ENCODE data around the gene MRPS18A. TPM values are rescaled to one million over a fixed set of nuclear protein-coding genes. Genes with fewer than 3 reads are reported as not detected.

The MRPS18A gene
- total and polyA plus RNA-seq, 2 of the 13 experiments (the other 11 are each of a cell fraction or from before 2014, with no cell fraction given) = 87.8 to 89.1 TPM

DNA sequence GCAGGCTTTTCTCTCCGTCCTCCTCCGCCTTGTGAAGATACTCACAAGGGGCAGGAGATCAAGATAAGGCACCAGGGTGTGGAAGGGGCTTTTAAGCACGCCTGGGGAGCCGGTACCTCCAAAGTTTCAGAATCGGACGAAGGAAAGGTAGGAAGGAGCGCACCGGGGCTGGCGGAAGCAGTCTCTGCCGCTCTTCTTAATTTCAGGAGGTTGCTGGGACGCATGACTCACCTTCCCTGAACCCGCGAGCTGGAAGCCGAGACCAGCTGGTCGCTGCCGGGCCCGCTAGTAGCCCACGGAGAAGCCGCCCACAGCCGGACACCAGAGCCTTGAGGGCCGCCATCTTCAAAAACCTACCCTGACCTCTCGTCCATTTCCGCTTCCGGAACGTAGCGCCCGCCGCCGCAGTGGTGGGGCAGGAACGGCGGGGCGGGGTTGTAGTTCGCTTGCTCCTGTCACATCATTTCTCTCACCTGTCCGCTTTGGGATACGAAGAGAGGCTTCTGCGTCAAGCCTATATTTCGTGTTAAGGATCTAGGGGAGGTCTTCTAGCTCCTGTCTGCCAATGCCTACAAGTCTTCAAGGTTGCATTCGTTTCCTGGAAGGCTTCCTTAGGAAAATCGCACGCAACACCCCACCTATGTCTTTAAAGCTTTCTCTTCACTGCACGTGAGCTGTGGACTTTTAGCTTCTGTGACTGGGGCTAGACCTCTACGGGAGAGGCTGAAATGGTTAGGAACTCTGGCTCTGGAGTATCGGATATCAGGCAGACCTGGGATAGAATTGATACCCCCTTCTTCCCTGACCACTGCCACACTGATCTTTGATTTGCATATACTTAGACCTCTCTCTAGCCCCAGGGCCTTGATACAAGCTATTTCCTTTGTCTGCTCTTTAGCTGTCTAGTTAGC, at the start of gene MRPS18A (continued):
- TF ChIP-seq, protein P1, sequence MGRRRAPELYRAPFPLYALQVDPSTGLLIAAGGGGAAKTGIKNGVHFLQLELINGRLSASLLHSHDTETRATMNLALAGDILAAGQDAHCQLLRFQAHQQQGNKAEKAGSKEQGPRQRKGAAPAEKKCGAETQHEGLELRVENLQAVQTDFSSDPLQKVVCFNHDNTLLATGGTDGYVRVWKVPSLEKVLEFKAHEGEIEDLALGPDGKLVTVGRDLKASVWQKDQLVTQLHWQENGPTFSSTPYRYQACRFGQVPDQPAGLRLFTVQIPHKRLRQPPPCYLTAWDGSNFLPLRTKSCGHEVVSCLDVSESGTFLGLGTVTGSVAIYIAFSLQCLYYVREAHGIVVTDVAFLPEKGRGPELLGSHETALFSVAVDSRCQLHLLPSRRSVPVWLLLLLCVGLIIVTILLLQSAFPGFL (CRISPR knock-in tag; IDR thresholded peaks at IDR 0.05) = no peak
- no peak for TF ChIP-seq MYNN (CRISPR knock-in tag; IDR thresholded peaks at IDR 0.05; ENCODE audit: low read depth)
- no peak for TF ChIP-seq ZNF253 (CRISPR knock-in tag; IDR thresholded peaks at IDR 0.05; ENCODE audit: borderline replicate concordance)
- TF ChIP-seq SIN3B (IDR thresholded peaks at IDR 0.05; ENCODE audit: low read length) = peak; percentile 74; the same call in 1 of the 2 replicates
- TF ChIP-seq ZNF224 (CRISPR knock-in tag; IDR thresholded peaks at IDR 0.05) = no peak
- TF ChIP-seq ZNF850 (CRISPR knock-in tag; conservative IDR thresholded peaks at IDR 0.05) = no peak
- TF ChIP-seq SMC3 (IDR thresholded peaks at IDR 0.05; ENCODE audit: low read length) = no peak
- peak; percentile 26; the same call in 1 of the 2 replicates for TF ChIP-seq ZNF761 (CRISPR knock-in tag; conservative IDR thresholded peaks at IDR 0.05)
- 0 out of 2 replicates have a peak, but pooled peaks have one; percentile 33 for TF ChIP-seq SIX4 (CRISPR knock-in tag; IDR thresholded peaks at IDR 0.05)
- TF ChIP-seq AKAP8 (CRISPR knock-in tag; IDR thresholded peaks at IDR 0.05) = no peak
- peak; percentile 71; the same call in 1 of the 2 replicates for TF ChIP-seq ZNF383 (CRISPR knock-in tag; IDR thresholded peaks at IDR 0.05; ENCODE audit: borderline replicate concordance)
- no peak; the same call in 1 of the 2 replicates for TF ChIP-seq MEF2D (CRISPR knock-in tag; IDR thresholded peaks at IDR 0.05)
- TF ChIP-seq, protein P2, sequence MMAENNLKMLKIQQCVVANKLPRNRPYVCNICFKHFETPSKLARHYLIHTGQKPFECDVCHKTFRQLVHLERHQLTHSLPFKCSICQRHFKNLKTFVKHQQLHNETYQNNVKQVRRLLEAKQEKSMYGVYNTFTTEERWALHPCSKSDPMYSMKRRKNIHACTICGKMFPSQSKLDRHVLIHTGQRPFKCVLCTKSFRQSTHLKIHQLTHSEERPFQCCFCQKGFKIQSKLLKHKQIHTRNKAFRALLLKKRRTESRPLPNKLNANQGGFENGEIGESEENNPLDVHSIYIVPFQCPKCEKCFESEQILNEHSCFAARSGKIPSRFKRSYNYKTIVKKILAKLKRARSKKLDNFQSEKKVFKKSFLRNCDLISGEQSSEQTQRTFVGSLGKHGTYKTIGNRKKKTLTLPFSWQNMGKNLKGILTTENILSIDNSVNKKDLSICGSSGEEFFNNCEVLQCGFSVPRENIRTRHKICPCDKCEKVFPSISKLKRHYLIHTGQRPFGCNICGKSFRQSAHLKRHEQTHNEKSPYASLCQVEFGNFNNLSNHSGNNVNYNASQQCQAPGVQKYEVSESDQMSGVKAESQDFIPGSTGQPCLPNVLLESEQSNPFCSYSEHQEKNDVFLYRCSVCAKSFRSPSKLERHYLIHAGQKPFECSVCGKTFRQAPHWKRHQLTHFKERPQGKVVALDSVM (CRISPR knock-in tag; IDR thresholded peaks at IDR 0.05) = no peak
- no peak for TF ChIP-seq KAT2B (IDR thresholded peaks at IDR 0.05; ENCODE audit: borderline replicate concordance, low read depth, low read length)
- TF ChIP-seq ZNF558 (CRISPR knock-in tag; IDR thresholded peaks at IDR 0.05; ENCODE audit: borderline replicate concordance) = no peak
- TF ChIP-seq, protein P3, sequence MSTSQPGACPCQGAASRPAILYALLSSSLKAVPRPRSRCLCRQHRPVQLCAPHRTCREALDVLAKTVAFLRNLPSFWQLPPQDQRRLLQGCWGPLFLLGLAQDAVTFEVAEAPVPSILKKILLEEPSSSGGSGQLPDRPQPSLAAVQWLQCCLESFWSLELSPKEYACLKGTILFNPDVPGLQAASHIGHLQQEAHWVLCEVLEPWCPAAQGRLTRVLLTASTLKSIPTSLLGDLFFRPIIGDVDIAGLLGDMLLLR (CRISPR knock-in tag; IDR thresholded peaks at IDR 0.05) = no peak
- TF ChIP-seq ZNF235 (CRISPR knock-in tag; IDR thresholded peaks at IDR 0.05; ENCODE audit: borderline replicate concordance) = no peak
- TF ChIP-seq TCF7 (IDR thresholded peaks at IDR 0.05; ENCODE audit: low read depth) = no peak
- TF ChIP-seq ZFP36L2 (CRISPR knock-in tag; IDR thresholded peaks at IDR 0.05) = no peak
- peak; percentile 90 for TF ChIP-seq ELF1 (CRISPR knock-in tag; IDR thresholded peaks at IDR 0.05)
- no peak; the same call in 1 of the 2 replicates for TF ChIP-seq ZNF790 (CRISPR knock-in tag; IDR thresholded peaks at IDR 0.05; ENCODE audit: borderline replicate concordance)
- peak; percentile 80; the same call in 1 of the 2 replicates for TF ChIP-seq ZKSCAN8 (CRISPR knock-in tag; IDR thresholded peaks at IDR 0.05; ENCODE audit: borderline replicate concordance)
- TF ChIP-seq ZNF136 (CRISPR knock-in tag; IDR thresholded peaks at IDR 0.05; ENCODE audit: low read depth) = no peak
- TF ChIP-seq MAFF (IDR thresholded peaks at IDR 0.05; ENCODE audit: low read depth, low read length) = no peak
- no peak for TF ChIP-seq THYN1 (CRISPR knock-in tag; IDR thresholded peaks at IDR 0.05; ENCODE audit: borderline replicate concordance, low read depth)
- peak; percentile 44; the same call in 1 of the 2 replicates for TF ChIP-seq KLF12 (CRISPR knock-in tag; IDR thresholded peaks at IDR 0.05; ENCODE audit: borderline replicate concordance)
- TF ChIP-seq SRF (IDR thresholded peaks at IDR 0.05; ENCODE audit: low read depth, low read length) = no peak

Measured in HepG2 (cell line).